GM19455 (cell line): ENCODE results near the gene ZCCHC4.
A peak's percentile ranks its signal among the peaks of the same experiment; 100 is the strongest.

Experiments used
- ATAC-seq: cut with Tn5 transposase; IDR thresholded peaks from one replicate; pipeline ENCODE4 v1.9.1; 2021; ENCODE audit not compliant: unreplicated experiment

ZCCHC4 gene

DNA sequence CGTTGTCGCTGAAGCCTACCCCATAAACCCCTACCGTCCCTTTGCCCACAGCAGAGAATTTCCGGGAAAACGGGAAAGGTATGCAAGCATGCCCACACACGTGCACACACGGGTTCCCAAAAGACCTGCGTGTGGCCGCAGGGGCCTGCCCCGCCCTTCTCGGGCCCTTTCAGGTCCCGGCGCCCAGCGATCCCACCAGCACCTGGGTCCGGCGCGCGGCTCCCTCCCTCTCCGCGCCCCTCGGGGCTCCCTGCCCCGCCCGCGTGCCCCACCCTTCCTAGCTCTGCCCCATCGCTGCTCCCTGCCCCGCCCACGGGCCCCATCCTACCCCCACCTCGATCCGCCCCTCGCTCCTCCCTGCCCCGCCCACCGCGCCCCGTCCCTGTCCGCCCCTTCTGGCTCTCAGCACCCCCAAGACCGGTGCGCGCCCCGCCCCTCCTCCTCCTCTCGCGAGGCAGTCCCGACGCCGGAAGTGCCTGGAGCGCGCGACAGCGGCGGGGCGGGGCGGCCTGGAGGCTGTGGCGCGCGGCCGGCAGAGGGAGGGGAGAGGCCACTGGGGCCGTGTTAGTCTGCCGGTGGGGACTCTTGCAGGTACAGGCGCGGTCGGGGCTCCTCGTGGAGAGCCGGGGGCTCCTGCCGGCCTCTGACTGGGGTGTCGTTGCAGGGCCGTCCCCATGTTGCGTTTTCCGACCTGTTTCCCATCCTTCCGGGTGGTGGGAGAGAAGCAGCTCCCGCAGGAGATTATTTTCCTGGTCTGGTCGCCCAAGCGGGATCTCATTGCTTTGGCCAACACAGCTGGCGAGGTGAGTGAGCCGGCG, 64.4 kb downstream of the ZCCHC4 start, which contains the start of gene ANAPC4:
Gene ANAPC4 (plus strand): TSS at position 510 of the 818 bp plus-strand sequence. CDS start 165 bp downstream, at position 675.
- ATAC-seq = peak; percentile 95

- peak; percentile 5 for ATAC-seq
These were observed 65.2 kb downstream of the ZCCHC4 start for GRCh38 chr4:25377572-25378436.

DNA sequence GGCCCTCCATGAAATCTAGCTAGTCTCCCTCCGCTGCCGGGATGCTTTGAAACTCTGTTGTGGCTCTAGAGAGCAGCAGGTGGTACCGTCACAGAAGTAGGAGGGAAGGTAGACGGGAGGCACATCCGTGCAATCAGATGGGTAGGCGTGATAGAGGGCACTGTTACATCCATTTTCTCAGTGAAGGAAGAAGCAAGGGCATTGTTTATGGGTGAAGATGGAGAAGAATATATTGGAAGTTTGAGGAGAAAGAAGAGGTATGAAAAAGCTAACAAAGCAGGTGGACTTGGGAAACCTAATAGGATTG, 65.8 kb downstream of the ZCCHC4 start:
- ATAC-seq = no peak

GRCh38 chr4:25379591-25379990, 67.0 kb downstream of the ZCCHC4 start:
- ATAC-seq = no peak

- no peak for ATAC-seq
These were observed 71.1 kb downstream of the ZCCHC4 start for GRCh38 chr4:25383647-25384046.

GRCh38 chr4:25386926-25387325, 74.4 kb downstream of the ZCCHC4 start:
- no peak for ATAC-seq

- no peak for ATAC-seq
These were observed 84.7 kb downstream of the ZCCHC4 start for GRCh38 chr4:25397305-25397704.

- no peak for ATAC-seq
These were observed 86.9 kb downstream of the ZCCHC4 start for GRCh38 chr4:25399510-25399909.

DNA sequence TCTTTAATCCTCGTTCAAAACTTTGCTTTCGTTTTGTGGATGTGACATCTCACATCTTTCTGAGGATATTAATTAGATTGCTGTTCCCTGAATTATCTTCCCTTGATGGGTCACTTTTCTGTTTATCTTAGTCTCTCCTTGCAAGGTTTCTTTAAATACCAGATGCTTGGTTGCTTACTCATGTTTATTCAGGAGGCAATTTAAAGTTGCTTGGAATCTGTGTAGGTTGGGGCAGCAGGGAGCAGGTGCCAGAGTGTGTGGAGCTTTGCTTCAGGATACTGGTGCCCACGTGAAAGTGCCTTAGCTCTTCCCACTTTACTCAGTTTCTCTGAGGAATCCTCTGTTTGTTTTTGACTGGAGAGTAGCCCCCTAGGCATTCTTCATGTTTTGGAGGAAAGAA, 88.5 kb downstream of the ZCCHC4 start:
- no peak for ATAC-seq

DNA sequence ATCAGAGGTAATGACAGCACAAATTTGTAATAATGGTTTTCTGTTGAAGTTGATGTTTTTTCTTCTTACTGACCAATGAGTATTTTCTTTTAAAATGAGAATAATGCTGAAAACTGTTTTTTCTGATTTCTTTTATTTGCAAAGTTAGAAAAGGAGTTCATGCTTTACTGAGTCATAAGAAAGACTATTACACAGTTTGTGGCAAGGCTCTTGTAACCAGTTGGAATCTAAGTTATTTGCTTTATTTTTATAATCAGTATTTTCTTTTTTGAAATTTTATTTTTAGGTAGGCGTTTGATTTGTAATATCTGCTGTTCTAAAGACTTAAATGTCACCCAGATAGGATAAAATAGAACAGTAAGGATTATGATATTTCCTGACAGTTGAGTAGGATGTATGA, 89.9 kb downstream of the ZCCHC4 start:
- ATAC-seq = no peak

- ATAC-seq = no peak
These were observed 91.1 kb downstream of the ZCCHC4 start for GRCh38 chr4:25403699-25404098.

- ATAC-seq = no peak
These were observed 92.9 kb downstream of the ZCCHC4 start for GRCh38 chr4:25405453-25405852.

GRCh38 chr4:25406081-25406692, 93.6 kb downstream of the ZCCHC4 start:
- ATAC-seq = no peak

DNA sequence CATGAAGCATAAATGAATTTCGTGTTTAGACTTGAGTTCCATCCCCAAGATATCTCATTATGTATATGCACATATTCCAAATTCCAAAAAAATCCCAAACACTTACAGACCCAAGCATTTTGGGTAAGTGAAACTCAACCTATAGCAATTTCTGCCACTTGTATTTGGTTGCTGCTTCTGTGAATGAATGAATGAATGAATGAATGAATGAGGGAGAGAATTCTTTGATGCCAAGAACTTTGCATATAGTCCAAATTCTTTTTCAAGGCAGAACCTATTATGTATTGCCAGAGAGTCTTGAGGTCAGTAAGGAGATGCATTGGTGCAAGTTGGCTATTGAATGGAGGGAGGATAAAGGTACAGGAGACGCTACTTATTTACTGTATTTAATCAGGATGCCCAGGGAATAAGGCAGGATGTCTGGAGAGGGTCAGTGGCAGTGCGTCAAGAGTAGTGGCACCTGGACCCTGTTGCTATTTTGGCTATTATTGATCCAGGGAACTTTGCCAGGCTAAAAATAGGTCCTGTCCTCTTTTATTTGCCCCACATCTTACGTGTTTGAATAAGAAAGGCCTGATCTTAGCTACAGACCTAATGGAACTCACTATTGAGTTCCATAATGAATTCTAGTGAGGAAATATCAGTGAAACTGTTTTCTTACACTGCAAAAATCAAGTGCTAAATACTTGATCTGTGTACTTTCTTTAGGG, 98.4 kb downstream of the ZCCHC4 start:
- no peak for ATAC-seq

DNA sequence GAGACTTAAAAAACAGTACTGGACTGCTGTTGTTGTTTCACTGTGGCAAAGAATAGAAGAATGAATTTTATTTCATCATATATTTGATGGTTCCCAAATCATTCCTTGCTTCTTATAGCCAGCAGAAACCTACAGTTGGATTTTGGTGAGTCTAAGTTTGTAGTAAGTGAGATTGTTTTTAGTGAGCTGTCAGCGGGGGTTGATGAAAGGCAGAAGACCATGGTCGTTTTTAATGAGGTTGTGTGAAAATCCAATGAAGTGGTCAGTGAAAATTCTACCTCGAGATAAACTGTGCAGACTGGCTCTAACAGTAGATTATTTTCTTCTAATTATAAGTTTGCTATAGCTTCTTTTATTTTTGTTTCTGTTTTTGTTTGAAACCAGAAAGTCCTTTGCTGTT, 100.7 kb downstream of the ZCCHC4 start:
- no peak for ATAC-seq

GRCh38 chr4:25417014-25417413, 104.4 kb downstream of the ZCCHC4 start:
- no peak for ATAC-seq
